IPS-18a (cell line): ENCODE results near the gene MARCHF2.

Source experiments
- H3K27ac ChIP-seq: one replicate; pipeline ENCODE4 v1.5.1; 2013; ENCODE audit warnings: low read length
- H3K27me3 ChIP-seq: one replicate; pipeline ENCODE4 v1.6.1; 2013; ENCODE audit warnings: mild to moderate bottlenecking, low read length; ENCODE audit not compliant: control insufficient read depth, insufficient read depth
- H3K36me3 ChIP-seq: one replicate; pipeline ENCODE4 v1.6.1; 2013; ENCODE audit warnings: low read depth, low read length; ENCODE audit not compliant: control insufficient read depth
- H3K4me1 ChIP-seq: one replicate; pipeline ENCODE4 v1.6.1; 2013; ENCODE audit warnings: low read depth, low read length; ENCODE audit not compliant: control insufficient read depth
- H3K4me3 ChIP-seq: one replicate; pipeline ENCODE4 v1.5.1; 2013; ENCODE audit warnings: low read length
- H3K9ac ChIP-seq: one replicate; pipeline ENCODE4 v1.6.1; 2013; ENCODE audit warnings: mild to moderate bottlenecking, low read length, moderate library complexity
- H3K9me3 ChIP-seq: one replicate; pipeline ENCODE4 v1.6.1; 2013; ENCODE audit warnings: low read depth, low read length; ENCODE audit not compliant: control insufficient read depth

The MARCHF2 gene

DNA sequence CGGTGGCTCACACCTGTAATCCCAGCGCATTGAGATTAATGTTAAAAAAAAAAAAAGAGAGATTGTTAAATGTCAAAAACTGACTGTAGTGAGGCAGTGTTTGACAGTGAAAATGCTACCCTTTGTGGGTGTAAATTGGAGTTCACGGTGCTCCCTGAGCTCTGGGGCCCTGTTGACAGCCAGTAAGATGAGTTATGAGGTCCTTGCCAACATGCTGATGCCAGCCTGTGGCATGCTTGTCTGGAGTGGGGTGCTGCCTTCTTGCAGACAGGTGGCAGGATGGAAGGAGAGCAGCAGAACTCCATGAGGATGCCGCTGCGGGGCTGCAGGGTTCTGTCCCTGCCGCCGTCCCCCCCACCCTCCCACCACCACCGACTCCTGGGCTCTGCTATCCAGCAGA is 63.4 kb downstream of the MARCHF2 start:
- no peak overlapping the region for H3K4me3 ChIP-seq
- H3K27me3 ChIP-seq: no peaks in the 10 kb centered on the region
- H3K9ac ChIP-seq: no peak overlapping the region
- peaks cover 80% of the 10 kb centered on the region for H3K36me3 ChIP-seq
- H3K4me1 ChIP-seq: no peaks in the 10 kb centered on the region
- H3K9me3 ChIP-seq: no peaks in the 10 kb centered on the region
- H3K27ac ChIP-seq: no peak overlapping the region

DNA sequence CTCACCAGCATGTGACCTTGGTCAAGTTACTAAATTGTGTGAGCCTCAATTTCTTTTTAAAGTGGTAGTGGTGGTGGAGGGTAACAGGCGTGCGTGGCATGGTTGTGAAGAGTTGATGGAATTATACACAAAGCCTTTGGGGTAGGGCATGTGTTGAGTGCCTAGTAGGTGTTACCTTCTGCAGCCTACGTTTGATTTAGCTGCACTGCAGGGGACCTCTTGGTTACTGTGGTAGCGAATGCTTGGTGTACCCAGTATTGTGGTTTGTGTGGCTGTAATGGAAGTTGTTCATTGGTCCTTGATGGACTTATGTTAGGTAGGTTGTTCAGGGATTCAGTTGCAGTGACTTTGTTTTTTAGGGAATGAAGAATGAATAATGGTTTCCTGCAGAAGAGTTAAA is 64.8 kb downstream of the MARCHF2 start:
- Histone ChIP-seq H3K9me3 (no peaks in the 10 kb centered on the region), H3K36me3 (peaks cover 78% of the 10 kb centered on the region), H3K27ac (no peak overlapping the region), H3K4me1 (no peaks in the 10 kb centered on the region), H3K4me3 (no peak overlapping the region), H3K27me3 (no peaks in the 10 kb centered on the region), H3K9ac (no peak overlapping the region)

- Histone ChIP-seq H3K9me3 (no peaks in the 10 kb centered on the region), H3K9ac (no peak overlapping the region), H3K4me3 (no peak overlapping the region), H3K27me3 (no peaks in the 10 kb centered on the region), H3K36me3 (peaks cover 81% of the 10 kb centered on the region), H3K27ac (no peak overlapping the region), H3K4me1 (no peaks in the 10 kb centered on the region)
Measured at GRCh38 chr19:8478598-8478997, 65.5 kb downstream of the MARCHF2 start.

DNA sequence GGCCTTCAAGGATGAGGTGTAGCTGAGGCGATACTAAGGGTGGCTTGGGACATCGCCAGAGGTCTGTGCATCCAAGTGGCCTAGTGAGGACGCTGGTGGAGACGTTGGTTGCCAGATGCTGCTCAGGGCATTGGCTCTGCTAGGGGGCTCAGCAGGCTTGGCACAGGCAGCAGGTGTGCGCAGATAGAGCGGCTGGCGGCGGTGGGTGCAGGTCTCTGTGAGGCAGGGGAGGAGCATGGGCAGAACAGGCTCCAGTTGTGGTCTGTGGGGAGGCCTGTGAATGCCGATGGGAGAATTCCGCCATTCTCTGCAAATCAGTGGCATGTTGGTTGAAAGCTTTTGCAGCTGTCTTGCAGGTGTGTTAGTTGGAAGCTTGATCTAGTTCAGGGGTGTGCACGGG is 68.1 kb downstream of the MARCHF2 start:
- H3K4me1 ChIP-seq: no peaks in the 10 kb centered on the region
- H3K27me3 ChIP-seq: no peaks in the 10 kb centered on the region
- H3K27ac ChIP-seq: no peak overlapping the region
- H3K9me3 ChIP-seq: no peaks in the 10 kb centered on the region
- H3K36me3 ChIP-seq: peaks cover 79% of the 10 kb centered on the region
- H3K9ac ChIP-seq: no peak overlapping the region
- H3K4me3 ChIP-seq: no peak overlapping the region

- H3K27me3 ChIP-seq: no peaks in the 10 kb centered on the region
- no peak overlapping the region for H3K4me3 ChIP-seq
- H3K27ac ChIP-seq: no peak overlapping the region
- peaks cover 80% of the 10 kb centered on the region for H3K36me3 ChIP-seq
- H3K4me1 ChIP-seq: no peaks in the 10 kb centered on the region
- H3K9me3 ChIP-seq: no peaks in the 10 kb centered on the region
- H3K9ac ChIP-seq: no peak overlapping the region
Measured at GRCh38 chr19:8481616-8482015, 68.5 kb downstream of the MARCHF2 start.

DNA sequence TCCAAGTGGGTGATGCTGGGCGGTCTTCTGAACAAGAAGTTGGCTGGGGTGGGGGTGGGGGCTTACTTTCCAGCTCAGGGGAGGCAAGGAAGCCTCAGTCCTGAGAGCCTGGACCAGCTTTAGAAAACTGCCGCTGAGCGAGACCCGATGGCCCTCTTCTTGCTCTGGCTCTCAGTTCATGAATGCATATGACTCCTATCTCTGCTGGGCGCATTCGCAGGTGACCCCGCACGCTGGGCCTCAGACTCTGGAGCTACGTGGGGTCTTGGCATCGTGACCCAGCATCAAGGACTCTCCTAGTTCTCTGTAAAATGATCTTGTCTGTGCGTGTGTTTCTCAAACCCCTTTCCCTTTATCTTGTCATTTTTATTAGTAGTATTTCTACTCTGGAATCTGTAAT is 69.6 kb downstream of the MARCHF2 start:
- Histone ChIP-seq H3K4me3 (no peak overlapping the region), H3K27me3 (no peaks in the 10 kb centered on the region), H3K4me1 (no peaks in the 10 kb centered on the region), H3K9me3 (no peaks in the 10 kb centered on the region), H3K27ac (no peak overlapping the region), H3K36me3 (peaks cover 81% of the 10 kb centered on the region), H3K9ac (no peak overlapping the region)

GRCh38 chr19:8483165-8483564 is 70.1 kb downstream of the MARCHF2 start:
- Histone ChIP-seq H3K36me3 (peaks cover 81% of the 10 kb centered on the region), H3K9me3 (no peaks in the 10 kb centered on the region), H3K27me3 (no peaks in the 10 kb centered on the region), H3K4me1 (no peaks in the 10 kb centered on the region), H3K4me3 (no peak overlapping the region), H3K27ac (no peak overlapping the region), H3K9ac (no peak overlapping the region)

DNA sequence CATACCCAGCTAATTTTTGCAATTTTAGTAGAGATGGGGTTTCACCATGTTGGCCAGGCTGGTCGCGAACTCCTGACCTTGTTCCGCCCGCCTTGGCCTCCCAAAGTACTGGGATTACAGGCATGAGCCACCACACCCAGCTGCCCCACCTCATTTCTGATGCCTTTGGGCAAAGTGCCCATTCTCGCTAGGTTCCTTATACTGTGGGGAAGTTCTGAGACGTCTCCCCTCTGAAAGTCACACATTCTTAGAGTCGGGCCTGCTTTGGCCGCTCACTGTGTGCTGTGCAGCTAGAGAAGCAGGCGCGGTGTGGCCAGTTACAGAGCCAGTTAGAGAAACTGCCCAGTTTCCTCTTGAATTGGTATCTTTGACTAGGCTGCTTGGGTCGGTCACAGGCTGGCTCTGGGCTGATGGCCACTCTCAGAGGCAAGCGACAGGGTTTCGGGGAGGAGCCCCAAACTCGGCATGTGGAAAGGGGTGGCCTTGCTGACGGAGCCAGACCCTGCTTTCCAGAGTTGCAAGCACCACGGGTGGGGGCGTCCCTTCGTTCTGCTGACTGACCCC is 71.3 kb downstream of the MARCHF2 start:
- Histone ChIP-seq H3K27me3 (no peaks in the 10 kb centered on the region), H3K27ac (no peak overlapping the region), H3K4me1 (no peaks in the 10 kb centered on the region), H3K36me3 (peaks cover 80% of the 10 kb centered on the region), H3K9ac (no peak overlapping the region), H3K9me3 (no peaks in the 10 kb centered on the region), H3K4me3 (no peak overlapping the region)

GRCh38 chr19:8485561-8486371 is 72.7 kb downstream of the MARCHF2 start:
- H3K9me3 ChIP-seq: no peaks in the 10 kb centered on the region
- no peak overlapping the region for H3K4me3 ChIP-seq
- no peaks in the 10 kb centered on the region for H3K27me3 ChIP-seq
- no peaks in the 10 kb centered on the region for H3K4me1 ChIP-seq
- H3K36me3 ChIP-seq: peaks cover 78% of the 10 kb centered on the region
- no peak overlapping the region for H3K27ac ChIP-seq
- H3K9ac ChIP-seq: no peak overlapping the region

DNA sequence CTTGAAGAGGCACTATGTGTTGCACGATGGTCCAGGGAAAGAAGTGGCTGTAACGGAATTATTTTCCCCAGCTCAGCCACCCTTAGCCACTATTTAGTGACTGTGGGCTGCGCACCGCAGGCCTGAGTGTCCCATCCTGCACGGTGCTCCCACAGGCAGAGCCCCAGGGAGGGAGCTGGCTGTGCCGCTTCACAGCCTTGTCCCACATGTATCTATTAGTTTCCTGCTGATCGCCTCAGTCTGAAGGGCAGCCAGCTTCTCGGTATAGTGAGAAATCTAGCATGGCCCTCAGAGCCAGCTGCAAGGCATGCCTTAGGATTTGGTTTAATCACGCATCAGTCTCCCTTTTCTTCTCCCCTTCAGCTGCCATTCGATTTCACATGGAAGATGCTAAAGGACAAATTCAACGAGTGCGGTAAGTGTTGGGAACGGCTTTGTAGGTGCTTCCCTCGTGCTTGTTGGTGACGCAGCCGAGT is 73.6 kb downstream of the MARCHF2 start:
- H3K9ac ChIP-seq: no peak overlapping the region
- H3K36me3 ChIP-seq: peaks cover 70% of the 10 kb centered on the region
- no peaks in the 10 kb centered on the region for H3K27me3 ChIP-seq

DNA sequence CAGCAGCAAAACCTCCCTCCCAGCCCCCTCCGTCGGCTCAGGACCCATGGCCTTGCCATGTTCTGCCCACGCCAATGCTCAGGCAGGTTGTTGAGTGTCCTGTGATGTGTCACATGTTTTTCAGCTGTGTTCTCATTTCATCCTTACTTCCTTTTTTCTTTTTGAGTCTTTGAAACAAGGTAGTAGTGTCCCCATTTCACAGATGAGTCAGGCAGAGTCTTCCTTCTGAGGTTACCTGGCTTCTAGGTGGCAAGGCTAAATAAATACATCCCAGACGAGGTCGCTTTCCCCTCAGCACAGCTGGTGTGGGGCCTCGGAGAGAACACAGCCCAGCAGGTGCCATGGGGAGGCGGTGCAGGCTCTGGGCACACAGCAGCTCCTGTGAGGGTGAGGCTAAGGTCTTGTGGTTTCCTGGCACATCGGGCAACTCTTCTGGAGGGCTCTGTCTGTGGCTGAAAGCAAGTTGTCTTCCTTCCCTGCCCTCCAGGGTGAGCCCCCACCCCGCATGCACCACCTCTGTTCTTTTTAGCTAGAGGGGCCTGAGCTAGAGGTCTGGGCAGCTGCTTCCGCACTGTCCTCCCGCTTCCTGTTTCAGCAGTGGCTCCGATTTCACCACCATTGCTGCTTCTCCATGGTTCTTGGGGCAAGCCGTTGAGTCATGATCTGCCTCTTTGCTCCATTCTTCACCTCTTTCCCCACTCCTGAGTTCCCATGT is 74.2 kb downstream of the MARCHF2 start:
- Histone ChIP-seq H3K4me1 (no peaks in the 10 kb centered on the region), H3K36me3 (peaks cover 66% of the 10 kb centered on the region), H3K27me3 (no peaks in the 10 kb centered on the region), H3K9ac (no peak overlapping the region), H3K27ac (no peak overlapping the region), H3K9me3 (no peaks in the 10 kb centered on the region), H3K4me3 (no peak overlapping the region)

More for the DNA sequence above, 73.6 kb downstream of the MARCHF2 start:
- Histone ChIP-seq H3K27ac (no peak overlapping the region), H3K4me1 (no peaks in the 10 kb centered on the region), H3K4me3 (no peak overlapping the region), H3K9me3 (no peaks in the 10 kb centered on the region)
